Astrocyte of the spinal cord (primary cell): ENCODE measurements around the gene SCYGR4.

Experiments
- DNase-seq: peaks from one replicate; pipeline ENCODE4 v3.0.0; 2011; ENCODE audit warnings: low read depth, low spot score
- H3K4me3 ChIP-seq: 2 replicates; pipeline ENCODE4 v1.5.1; 2011; ENCODE audit warnings: low read depth, mild to moderate bottlenecking, low read length, moderate library complexity
- CTCF ChIP-seq: IDR thresholded peaks from 2 replicates; pipeline ENCODE4 v1.5.1; 2012; ENCODE audit warnings: low read depth, mild to moderate bottlenecking, low read length, inconsistent platforms
- in situ Hi-C: cut with HindIII; loops from 2 replicates; pipeline ENCODE4 v1.10.0; 2017; ENCODE audit warnings: low sequenced_read_pairs

The SCYGR4 gene

DNA sequence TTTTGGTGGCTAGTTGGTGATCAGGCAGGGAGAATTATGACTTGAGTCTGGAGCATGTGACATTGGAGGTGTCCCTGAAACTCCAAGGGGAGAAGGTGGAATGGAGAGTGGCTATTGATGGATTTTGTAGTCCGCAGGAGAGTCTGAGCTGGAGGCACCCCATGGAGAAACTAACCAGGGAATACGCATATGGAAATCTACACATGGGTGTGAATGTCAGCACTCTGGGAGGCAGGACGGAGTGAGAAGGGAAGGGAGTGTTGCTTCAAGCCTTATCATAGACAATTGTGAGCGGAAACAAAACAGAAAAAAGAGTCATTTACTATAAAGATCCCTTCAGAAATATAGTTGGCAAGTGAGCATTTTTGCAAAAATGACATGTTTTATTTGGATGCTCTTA, 667 bp upstream of the SCYGR4 start:
- DNase-seq, result no peak
- in situ Hi-C loops, result no loop called here
- no peak overlapping the region for H3K4me3 ChIP-seq
- no peak for TF ChIP-seq CTCF

- in situ Hi-C loops, result no loop called here
- peak; percentile 64 for DNase-seq
- no peak for TF ChIP-seq CTCF
- H3K4me3 ChIP-seq, result no peak overlapping the region
Measured at GRCh38 chr2:227623226-227623625, 5.9 kb downstream of the SCYGR4 start.

GRCh38 chr2:227625420-227625819, 8.1 kb downstream of the SCYGR4 start:
- H3K4me3 ChIP-seq, result no peak overlapping the region
- no peak for TF ChIP-seq CTCF
- in situ Hi-C loops, result no loop called here

GRCh38 chr2:227626580-227627151, 9.4 kb downstream of the SCYGR4 start:
- in situ Hi-C loops, result no loop called here
- TF ChIP-seq CTCF, result no peak
- no peak for DNase-seq
- H3K4me3 ChIP-seq, result no peak overlapping the region

More at GRCh38 chr2:227625420-227625819, 8.1 kb downstream of the SCYGR4 start:
- no peak for DNase-seq

GRCh38 chr2:227627769-227628168, 10.5 kb downstream of the SCYGR4 start:
- TF ChIP-seq CTCF, result no peak
- in situ Hi-C loops, result no loop called here
- no peak overlapping the region for H3K4me3 ChIP-seq
- DNase-seq, result no peak

DNA sequence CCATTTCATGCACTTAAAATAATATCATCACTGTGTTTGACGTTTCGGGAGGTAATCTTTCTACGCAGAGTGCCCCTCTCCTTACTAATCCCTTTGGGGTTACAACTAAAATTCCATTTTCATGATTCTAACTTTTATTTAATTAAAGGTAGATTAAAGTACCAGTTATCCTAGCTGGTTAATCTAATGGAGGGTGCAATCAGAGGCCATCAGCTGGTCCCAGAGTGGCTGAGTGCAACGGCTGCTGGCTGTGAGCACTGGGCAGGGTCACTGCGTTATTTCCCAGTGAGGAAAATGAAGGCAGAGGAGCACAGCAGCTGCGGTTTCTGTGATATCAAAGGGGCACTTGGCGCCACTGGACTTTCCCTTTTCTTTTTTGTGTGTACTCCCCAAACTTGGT, 12.1 kb downstream of the SCYGR4 start:
- no peak for TF ChIP-seq CTCF
- in situ Hi-C loops, result no loop called here

GRCh38 chr2:227630322-227630721, 13.0 kb downstream of the SCYGR4 start:
- H3K4me3 ChIP-seq, result no peak overlapping the region
- TF ChIP-seq CTCF, result no peak
- DNase-seq, result no peak
- in situ Hi-C loops, result no loop called here

More for the DNA sequence above, 12.1 kb downstream of the SCYGR4 start:
- no peak overlapping the region for H3K4me3 ChIP-seq
- no peak for DNase-seq
